ENCODE measurements around the gene NUDT19.

- TF ChIP-seq CTCF (conservative IDR thresholded peaks at IDR 0.05 in 1 of 2, IDR thresholded peaks at IDR 0.05 in 1 of 2; ENCODE audit: extremely low read depth in 1 of 2, insufficient read depth in 1 of 2, low read depth in 1 of 2, low read length in 2 of 2) (no peak), EZH2 (IDR thresholded peaks at IDR 0.05; ENCODE audit: borderline replicate concordance, low read length) (no peak)
Observed at GRCh38 chr19:32649751-32650150, 41.9 kb upstream of the NUDT19 start.

Measured in mammary epithelial cell (primary cell).